GM19238 (cell line): ENCODE results near the gene DAZ2.
"Not testable (repeated sequence)": the region's sequence is repeated elsewhere in the genome, so short reads cannot be mapped to it uniquely, and the experiment has no call there.

Experiments used
- DNase-seq: peaks from one replicate; pipeline ENCODE4 v3.0.0; 2011; ENCODE audit warnings: low spot score; ENCODE audit not compliant: insufficient read length

DAZ2 gene, protein sequence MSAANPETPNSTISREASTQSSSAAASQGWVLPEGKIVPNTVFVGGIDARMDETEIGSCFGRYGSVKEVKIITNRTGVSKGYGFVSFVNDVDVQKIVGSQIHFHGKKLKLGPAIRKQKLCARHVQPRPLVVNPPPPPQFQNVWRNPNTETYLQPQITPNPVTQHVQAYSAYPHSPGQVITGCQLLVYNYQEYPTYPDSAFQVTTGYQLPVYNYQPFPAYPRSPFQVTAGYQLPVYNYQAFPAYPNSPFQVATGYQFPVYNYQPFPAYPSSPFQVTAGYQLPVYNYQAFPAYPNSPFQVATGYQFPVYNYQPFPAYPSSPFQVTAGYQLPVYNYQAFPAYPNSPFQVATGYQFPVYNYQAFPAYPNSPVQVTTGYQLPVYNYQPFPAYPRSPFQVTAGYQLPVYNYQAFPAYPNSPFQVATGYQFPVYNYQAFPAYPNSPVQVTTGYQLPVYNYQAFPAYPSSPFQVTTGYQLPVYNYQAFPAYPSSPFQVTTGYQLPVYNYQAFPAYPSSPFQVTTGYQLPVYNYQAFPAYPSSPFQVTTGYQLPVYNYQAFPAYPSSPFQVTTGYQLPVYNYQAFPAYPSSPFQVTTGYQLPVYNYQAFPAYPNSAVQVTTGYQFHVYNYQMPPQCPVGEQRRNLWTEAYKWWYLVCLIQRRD

DNA sequence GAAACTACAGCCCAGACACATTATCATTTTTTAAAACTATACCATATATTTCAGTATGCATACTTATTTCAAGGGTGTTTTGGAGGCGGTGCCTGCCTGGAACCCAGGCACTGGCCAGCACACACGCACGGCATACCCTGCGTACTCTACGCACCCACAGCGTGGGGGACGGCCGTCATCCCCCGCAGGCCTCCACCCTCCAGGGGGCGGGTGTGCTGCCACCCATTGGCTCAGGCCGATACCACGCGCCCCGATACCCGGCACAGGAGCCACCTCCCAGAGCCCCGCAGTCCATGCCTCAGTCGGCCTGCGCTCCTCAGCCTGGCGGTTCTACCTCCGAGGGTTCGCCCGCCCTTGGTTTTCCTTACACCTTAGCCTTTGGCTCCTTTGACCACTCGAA, at the start of gene DAZ2:
TSS of gene DAZ2 (plus strand) at position 301 of the 400 bp plus-strand sequence. CDS start 208 bp downstream, outside the sequence.
- not testable (repeated sequence) for DNase-seq

DNA sequence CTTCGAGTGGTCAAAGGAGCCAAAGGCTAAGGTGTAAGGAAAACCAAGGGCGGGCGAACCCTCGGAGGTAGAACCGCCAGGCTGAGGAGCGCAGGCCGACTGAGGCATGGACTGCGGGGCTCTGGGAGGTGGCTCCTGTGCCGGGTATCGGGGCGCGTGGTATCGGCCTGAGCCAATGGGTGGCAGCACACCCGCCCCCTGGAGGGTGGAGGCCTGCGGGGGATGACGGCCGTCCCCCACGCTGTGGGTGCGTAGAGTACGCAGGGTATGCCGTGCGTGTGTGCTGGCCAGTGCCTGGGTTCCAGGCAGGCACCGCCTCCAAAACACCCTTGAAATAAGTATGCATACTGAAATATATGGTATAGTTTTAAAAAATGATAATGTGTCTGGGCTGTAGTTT, 20.4 kb upstream of the DAZ2 start, which contains the start of gene DAZ1:
TSS of gene DAZ1 (minus strand) at position 101 of the 400 bp plus-strand sequence. CDS start 208 bp downstream, outside the sequence.
- DNase-seq, result not testable (repeated sequence)

DNA sequence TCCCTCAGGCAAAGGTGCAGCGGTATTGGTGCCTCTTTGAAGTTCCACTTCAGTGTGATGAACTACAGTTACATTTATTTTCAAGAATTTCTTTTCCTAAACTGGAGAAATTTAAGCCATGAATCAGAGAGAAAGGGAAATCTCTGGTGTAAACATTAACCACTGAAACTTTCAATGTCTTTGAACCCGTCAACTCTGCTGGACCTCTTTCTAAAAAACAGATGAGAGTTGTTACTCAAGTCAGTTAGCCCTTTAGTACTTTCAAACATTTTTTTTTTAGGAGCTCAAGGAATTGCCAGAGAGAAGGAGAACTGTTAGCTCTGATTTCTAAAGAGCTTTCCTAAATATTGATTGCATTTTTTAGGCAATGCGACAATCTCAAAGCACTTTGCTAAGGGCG, 11.9 kb upstream of the DAZ2 start:
- not testable (repeated sequence) for DNase-seq

DNA sequence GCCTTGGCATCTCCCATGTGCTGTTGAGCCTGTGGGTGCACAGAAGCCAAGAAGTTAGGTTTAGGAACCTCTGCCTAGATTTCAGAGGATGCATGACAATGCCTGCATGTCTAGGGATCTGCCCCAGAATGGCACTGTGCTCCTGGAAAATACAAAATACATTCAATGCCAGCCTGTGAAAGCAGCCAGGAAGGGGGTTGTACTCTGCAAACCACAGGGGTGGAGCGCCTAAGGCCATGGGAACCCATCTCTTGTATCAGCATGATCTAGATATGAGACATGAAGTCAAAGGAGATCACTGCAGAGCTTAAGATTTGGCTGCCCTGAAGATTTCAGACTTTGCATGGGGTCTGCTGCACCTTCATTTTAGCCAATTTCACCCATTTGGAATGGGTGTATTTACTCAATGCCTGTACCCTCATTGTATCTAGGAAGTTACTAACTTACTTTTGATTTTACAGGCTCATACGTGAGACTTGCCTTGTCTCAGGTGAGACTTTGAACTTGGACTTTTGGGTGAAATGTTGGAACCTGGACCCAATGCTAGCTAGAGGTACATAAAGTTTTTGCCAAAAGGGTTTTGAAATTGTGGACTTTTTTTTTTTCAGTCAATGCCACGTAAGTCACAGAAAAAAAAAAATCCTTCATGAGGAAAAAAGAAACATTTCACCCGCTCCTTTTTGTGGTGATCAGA, 9.4 kb upstream of the DAZ2 start:
- DNase-seq, result not testable (repeated sequence)

DNA sequence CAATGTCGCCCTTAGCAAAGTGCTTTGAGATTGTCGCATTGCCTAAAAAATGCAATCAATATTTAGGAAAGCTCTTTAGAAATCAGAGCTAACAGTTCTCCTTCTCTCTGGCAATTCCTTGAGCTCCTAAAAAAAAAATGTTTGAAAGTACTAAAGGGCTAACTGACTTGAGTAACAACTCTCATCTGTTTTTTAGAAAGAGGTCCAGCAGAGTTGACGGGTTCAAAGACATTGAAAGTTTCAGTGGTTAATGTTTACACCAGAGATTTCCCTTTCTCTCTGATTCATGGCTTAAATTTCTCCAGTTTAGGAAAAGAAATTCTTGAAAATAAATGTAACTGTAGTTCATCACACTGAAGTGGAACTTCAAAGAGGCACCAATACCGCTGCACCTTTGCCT, 8.7 kb upstream of the DAZ2 start:
- not testable (repeated sequence) for DNase-seq
